BLaER1 treated with 17β-estradiol and CSF1 and Interleukin-3, amounts not matched to agents 10 nM and 100 nM (cell line): ENCODE results near the gene PDE3A.

Experiments
- H3K27ac ChIP-seq, 11 experiments: shearing (Covaris generic); formaldehyde crosslinking; 2 replicates each; pipeline ENCODE4 v1.8.1; 2022
- H3K27me3 ChIP-seq, 11 experiments: shearing (Covaris generic); formaldehyde crosslinking; 2 replicates each; pipeline ENCODE4 v1.8.1; 2022
- H3K36me3 ChIP-seq, 11 experiments: shearing (Covaris generic); formaldehyde crosslinking; 2 replicates each; pipeline ENCODE4 v1.8.1; 2022
- H3K4me1 ChIP-seq, 10 experiments: shearing (Covaris generic); formaldehyde crosslinking; 2 replicates each; pipeline ENCODE4 v1.8.1; 2022
- H3K4me2 ChIP-seq, 11 experiments: shearing (Covaris generic); formaldehyde crosslinking; 2 replicates each; pipeline ENCODE4 v1.8.1; 2022
- H3K4me3 ChIP-seq, 10 experiments: shearing (Covaris generic); formaldehyde crosslinking; 2 replicates each; pipeline ENCODE4 v1.8.1; 2022
- H3K9ac ChIP-seq, 11 experiments: shearing (Covaris generic); formaldehyde crosslinking; 2 replicates each; pipeline ENCODE4 v1.8.1; 2022
- H3K9me3 ChIP-seq, 11 experiments: shearing (Covaris generic); formaldehyde crosslinking; replicated peaks in 1 of 11; 2 replicates each; pipeline ENCODE4 v1.8.1; 2022
- H4K20me1 ChIP-seq, 11 experiments: shearing (Covaris generic); formaldehyde crosslinking; 2 replicates each; pipeline ENCODE4 v1.8.1; 2022
- Cebpa-rat ChIP-seq, 11 experiments: shearing (Covaris generic); IDR thresholded peaks; 2 replicates each; pipeline ENCODE4 v1.8.1; 2022

The PDE3A gene

GRCh38 chr12:20503858-20504257, 135.5 kb downstream of the PDE3A start:
- Histone ChIP-seq H3K36me3 (no peaks in the 10 kb centered on the region), H3K27ac (no peak overlapping the region), H3K4me1 (peaks cover 0 to 11% (median 0%) of the 10 kb centered on the region in 10 experiments; a peak in 4 of 20 replicates), H3K4me3 (no peak overlapping the region), H3K9me3 (no peaks in the 10 kb centered on the region), H3K4me2 (no peak overlapping the region), H3K9ac (no peak overlapping the region), H3K27me3 (no peaks in the 10 kb centered on the region), H4K20me1 (no peaks in the 10 kb centered on the region)
- no peak for TF ChIP-seq Cebpa-rat (IDR thresholded peaks at IDR 0.05)

GRCh38 chr12:20505056-20505455, 136.7 kb downstream of the PDE3A start:
- peaks cover 0 to 11% (median 0%) of the 10 kb centered on the region in 10 experiments; a peak in 4 of 20 replicates for H3K4me1 ChIP-seq
- H3K4me2 ChIP-seq: no peak overlapping the region
- no peak overlapping the region for H3K4me3 ChIP-seq
- no peaks in the 10 kb centered on the region for H3K27me3 ChIP-seq
- H3K36me3 ChIP-seq: no peaks in the 10 kb centered on the region
- no peak for TF ChIP-seq Cebpa-rat (IDR thresholded peaks at IDR 0.05)
- H3K9me3 ChIP-seq: no peaks in the 10 kb centered on the region
- no peak overlapping the region for H3K27ac ChIP-seq
- H3K9ac ChIP-seq: no peak overlapping the region
- no peaks in the 10 kb centered on the region for H4K20me1 ChIP-seq

- Histone ChIP-seq H3K27me3 (no peaks in the 10 kb centered on the region), H3K4me1 (peaks cover 0 to 11% (median 0%) of the 10 kb centered on the region in 10 experiments; a peak in 4 of 20 replicates), H3K4me2 (peak overlapping the region in 2 of 11 experiments; percentile 13 to 25; a peak in 3 of 22 replicates), H4K20me1 (no peaks in the 10 kb centered on the region), H3K9ac (no peak overlapping the region), H3K36me3 (no peaks in the 10 kb centered on the region), H3K27ac (no peak overlapping the region), H3K4me3 (no peak overlapping the region), H3K9me3 (no peaks in the 10 kb centered on the region)
- TF ChIP-seq Cebpa-rat (IDR thresholded peaks at IDR 0.05): no peak
Observed at GRCh38 chr12:20507056-20507455, 138.7 kb downstream of the PDE3A start.

GRCh38 chr12:20507711-20508110, 139.4 kb downstream of the PDE3A start:
- Histone ChIP-seq H3K27ac (no peak overlapping the region), H3K27me3 (no peaks in the 10 kb centered on the region), H3K9ac (no peak overlapping the region), H3K4me2 (peak overlapping the region in 2 of 11 experiments; percentile 13 to 25; a peak in 3 of 22 replicates), H3K4me1 (peaks cover 0 to 11% (median 0%) of the 10 kb centered on the region in 10 experiments; a peak in 4 of 20 replicates), H3K9me3 (no peaks in the 10 kb centered on the region), H3K36me3 (no peaks in the 10 kb centered on the region), H4K20me1 (no peaks in the 10 kb centered on the region), H3K4me3 (no peak overlapping the region)
- TF ChIP-seq Cebpa-rat (IDR thresholded peaks at IDR 0.05): no peak

- Histone ChIP-seq H3K4me1 (peaks cover 0 to 11% (median 0%) of the 10 kb centered on the region in 10 experiments; a peak in 4 of 20 replicates), H3K36me3 (no peaks in the 10 kb centered on the region)
Observed at GRCh38 chr12:20508359-20508758, 140.0 kb downstream of the PDE3A start.

DNA sequence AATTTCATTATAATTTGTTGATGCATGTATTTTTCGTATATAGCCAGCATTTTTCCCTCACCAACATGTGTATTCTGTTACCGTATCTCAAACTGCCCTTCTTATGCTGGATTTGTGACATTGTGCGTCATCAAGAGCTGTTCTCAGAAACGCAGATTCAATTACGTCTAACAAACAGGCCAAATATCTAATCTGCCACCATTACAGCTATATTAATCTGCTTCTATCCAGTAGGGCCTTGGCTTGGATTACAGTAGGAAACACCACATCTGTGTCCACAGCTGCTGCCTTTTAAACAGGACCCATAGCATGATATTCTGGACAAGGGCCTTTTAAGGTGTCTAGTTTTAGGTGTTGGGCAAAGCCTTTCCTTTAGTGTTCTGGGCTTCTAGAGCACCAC, 140.6 kb downstream of the PDE3A start:
- H3K27me3 ChIP-seq: no peaks in the 10 kb centered on the region
- no peaks in the 10 kb centered on the region for H4K20me1 ChIP-seq
- H3K27ac ChIP-seq: no peak overlapping the region
- no peak overlapping the region for H3K4me2 ChIP-seq
- no peak overlapping the region for H3K9ac ChIP-seq
- H3K36me3 ChIP-seq: no peaks in the 10 kb centered on the region
- no peak overlapping the region for H3K4me3 ChIP-seq
- TF ChIP-seq Cebpa-rat (IDR thresholded peaks at IDR 0.05): no peak
- H3K4me1 ChIP-seq: peaks cover 0 to 11% (median 0%) of the 10 kb centered on the region in 10 experiments; a peak in 4 of 20 replicates
- H3K9me3 ChIP-seq: no peaks in the 10 kb centered on the region

More at GRCh38 chr12:20508359-20508758, 140.0 kb downstream of the PDE3A start:
- H3K9me3 ChIP-seq: no peaks in the 10 kb centered on the region
- no peak for TF ChIP-seq Cebpa-rat (IDR thresholded peaks at IDR 0.05)
- no peak overlapping the region for H3K9ac ChIP-seq
- H3K27me3 ChIP-seq: no peaks in the 10 kb centered on the region
- no peaks in the 10 kb centered on the region for H4K20me1 ChIP-seq
- no peak overlapping the region for H3K27ac ChIP-seq
- H3K4me2 ChIP-seq: no peak overlapping the region
- no peak overlapping the region for H3K4me3 ChIP-seq

DNA sequence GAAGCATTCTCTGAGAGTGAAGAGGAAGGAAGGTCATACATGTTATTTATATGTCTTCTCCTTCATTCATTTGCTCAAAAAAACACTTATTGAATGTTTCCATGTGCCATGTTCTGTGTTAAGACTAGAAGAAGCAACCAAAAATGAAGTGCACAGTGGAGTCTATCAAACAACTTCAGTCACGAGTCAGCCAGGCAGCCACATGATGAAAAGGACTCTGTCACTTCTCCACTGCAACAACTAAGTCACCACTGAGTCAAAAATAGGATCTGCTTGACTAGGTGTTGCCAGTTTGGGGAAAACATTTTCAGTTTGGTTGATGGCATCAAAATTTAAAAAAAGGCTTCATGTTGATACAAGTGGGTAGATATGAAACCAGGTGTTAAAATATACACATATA, 142.5 kb downstream of the PDE3A start:
- TF ChIP-seq Cebpa-rat (IDR thresholded peaks at IDR 0.05): no peak
- H3K9me3 ChIP-seq: no peaks in the 10 kb centered on the region
- H3K27me3 ChIP-seq: no peaks in the 10 kb centered on the region
- no peak overlapping the region for H3K27ac ChIP-seq
- H3K9ac ChIP-seq: no peak overlapping the region
- H4K20me1 ChIP-seq: no peaks in the 10 kb centered on the region
- peaks cover 0 to 11% (median 0%) of the 10 kb centered on the region in 10 experiments; a peak in 4 of 20 replicates for H3K4me1 ChIP-seq
- H3K4me3 ChIP-seq: no peak overlapping the region
- H3K36me3 ChIP-seq: no peaks in the 10 kb centered on the region
- H3K4me2 ChIP-seq: no peak overlapping the region

- no peak for TF ChIP-seq Cebpa-rat (IDR thresholded peaks at IDR 0.05)
- no peak overlapping the region for H3K27ac ChIP-seq
- H3K4me1 ChIP-seq: no peaks in the 10 kb centered on the region
- H4K20me1 ChIP-seq: no peaks in the 10 kb centered on the region
- H3K27me3 ChIP-seq: no peaks in the 10 kb centered on the region
- no peak overlapping the region for H3K4me2 ChIP-seq
- no peaks in the 10 kb centered on the region for H3K36me3 ChIP-seq
- H3K4me3 ChIP-seq: no peak overlapping the region
- H3K9me3 ChIP-seq: no peaks in the 10 kb centered on the region
- no peak overlapping the region for H3K9ac ChIP-seq
Observed at GRCh38 chr12:20513189-20513588, 144.9 kb downstream of the PDE3A start.

DNA sequence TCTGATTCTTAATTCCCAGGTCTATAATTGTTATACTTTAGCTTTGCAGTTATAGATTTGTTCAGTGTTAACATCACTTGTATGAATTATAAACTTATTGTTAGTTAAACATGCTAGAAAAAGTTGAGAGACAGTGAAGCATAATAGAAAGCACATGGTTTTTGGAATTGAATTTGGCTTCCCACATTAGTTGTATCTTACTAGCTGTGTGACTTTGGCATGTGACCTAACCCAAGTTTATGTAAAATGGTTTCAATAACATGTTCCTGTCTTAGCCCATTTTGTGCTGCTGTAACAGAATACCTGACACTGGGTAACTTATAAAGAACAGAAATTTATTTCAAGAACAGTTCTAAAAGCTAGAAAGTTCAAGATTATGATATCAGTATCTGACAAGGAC, 146.3 kb downstream of the PDE3A start:
- no peak overlapping the region for H3K9ac ChIP-seq
- no peak for TF ChIP-seq Cebpa-rat (IDR thresholded peaks at IDR 0.05)
- no peak overlapping the region for H3K4me3 ChIP-seq
- no peaks in the 10 kb centered on the region for H3K9me3 ChIP-seq
- no peaks in the 10 kb centered on the region for H3K27me3 ChIP-seq
- no peaks in the 10 kb centered on the region for H3K4me1 ChIP-seq
- no peaks in the 10 kb centered on the region for H3K36me3 ChIP-seq
- no peak overlapping the region for H3K4me2 ChIP-seq
- H3K27ac ChIP-seq: no peak overlapping the region
- no peaks in the 10 kb centered on the region for H4K20me1 ChIP-seq

DNA sequence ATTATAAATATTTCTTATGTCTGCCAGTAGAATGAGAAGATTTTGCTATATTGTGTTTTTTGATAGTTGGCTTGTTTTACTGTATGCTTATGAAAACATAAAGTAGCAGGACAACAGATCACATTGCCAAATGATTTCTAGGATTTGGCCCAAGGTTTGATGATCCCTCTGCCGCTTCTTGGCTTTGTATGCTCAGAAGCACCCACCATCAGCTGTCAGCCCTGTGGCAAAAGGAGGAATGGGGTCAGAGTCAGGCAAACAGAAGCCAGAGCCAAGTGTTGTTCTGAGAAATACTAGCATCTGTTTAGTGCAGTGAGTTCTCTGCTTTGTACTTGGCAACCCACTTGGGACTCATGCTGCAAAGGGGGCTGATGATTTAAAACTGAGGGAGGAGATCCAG, 152.2 kb downstream of the PDE3A start:
- Histone ChIP-seq H3K27ac (no peak overlapping the region), H3K9ac (no peak overlapping the region), H3K4me1 (no peaks in the 10 kb centered on the region), H3K9me3 (no peaks in the 10 kb centered on the region), H3K36me3 (no peaks in the 10 kb centered on the region), H3K4me2 (no peak overlapping the region), H3K4me3 (no peak overlapping the region), H4K20me1 (no peaks in the 10 kb centered on the region), H3K27me3 (no peaks in the 10 kb centered on the region)
- no peak for TF ChIP-seq Cebpa-rat (IDR thresholded peaks at IDR 0.05)
